Ascending aorta (tissue), 2 donors: ENCODE results near the gene INSL3. TPM values are rescaled to one million over a fixed set of nuclear protein-coding genes. Genes with fewer than 3 reads are reported as not detected.

ENCODE experiments used
- DNase-seq, 2 donors: peaks; one replicate each; pipeline ENCODE4 v3.0.0-alpha.2; 2019; ENCODE audit warnings: low spot score in 2 of 2
- H3K27ac ChIP-seq, 2 donors: fragments of 200-600 bp; sonication (generic); one replicate each; pipeline ENCODE4 v1.5.1; 2016 to 2017; ENCODE audit warnings: mild to moderate bottlenecking in 1 of 2
- H3K27me3 ChIP-seq: fragments of 200-600 bp; sonication (generic); one replicate; pipeline ENCODE4 v1.5.1; 2017
- H3K36me3 ChIP-seq, 2 donors: fragments of 200-600 bp; sonication (generic); one replicate each; pipeline ENCODE4 v1.5.1; 2016
- H3K4me1 ChIP-seq, 2 donors: fragments of 200-600 bp; sonication (generic); one replicate each; pipeline ENCODE4 v1.5.1; 2016 to 2017; ENCODE audit warnings: mild to moderate bottlenecking in 1 of 2
- H3K4me3 ChIP-seq, 2 donors: fragments of 200-600 bp; sonication (generic); one replicate each; pipeline ENCODE4 v1.5.1; 2016 to 2017; ENCODE audit warnings: mild to moderate bottlenecking in 1 of 2
- H3K9me3 ChIP-seq, 2 donors: fragments of 200-600 bp; sonication (generic); one replicate each; pipeline ENCODE4 v1.5.1; 2016
- intact Hi-C: fragments of 100-400 bp; cut with DNase I; formaldehyde crosslinking; loops from one replicate; pipeline ENCODE4 v1.15.1; 2023
- total RNA-seq: library from RNA; depleted of rRNA; stranded (reverse); fragments of >200 nt; gene quantifications from one replicate; pipeline ENCODE4 v1.1.0, GENCODE V29; 2016
- TF ChIP-seq, protein P1 (sequence below), 3 experiments: fragments of 200-600 bp in 2 of 3; fragments of 450-650 bp in 1 of 3; sonication (generic) in 2 of 3; IDR thresholded peaks; one replicate each; pipeline ENCODE4 v1.5.1; 2016 to 2019; ENCODE audit warnings: antibody characterized with exemption in 3 of 3, mild to moderate bottlenecking in 1 of 3, moderate library complexity in 1 of 3

INSL3 gene
- total RNA-seq, 1 donor from 2014 or later: not detected

DNA sequence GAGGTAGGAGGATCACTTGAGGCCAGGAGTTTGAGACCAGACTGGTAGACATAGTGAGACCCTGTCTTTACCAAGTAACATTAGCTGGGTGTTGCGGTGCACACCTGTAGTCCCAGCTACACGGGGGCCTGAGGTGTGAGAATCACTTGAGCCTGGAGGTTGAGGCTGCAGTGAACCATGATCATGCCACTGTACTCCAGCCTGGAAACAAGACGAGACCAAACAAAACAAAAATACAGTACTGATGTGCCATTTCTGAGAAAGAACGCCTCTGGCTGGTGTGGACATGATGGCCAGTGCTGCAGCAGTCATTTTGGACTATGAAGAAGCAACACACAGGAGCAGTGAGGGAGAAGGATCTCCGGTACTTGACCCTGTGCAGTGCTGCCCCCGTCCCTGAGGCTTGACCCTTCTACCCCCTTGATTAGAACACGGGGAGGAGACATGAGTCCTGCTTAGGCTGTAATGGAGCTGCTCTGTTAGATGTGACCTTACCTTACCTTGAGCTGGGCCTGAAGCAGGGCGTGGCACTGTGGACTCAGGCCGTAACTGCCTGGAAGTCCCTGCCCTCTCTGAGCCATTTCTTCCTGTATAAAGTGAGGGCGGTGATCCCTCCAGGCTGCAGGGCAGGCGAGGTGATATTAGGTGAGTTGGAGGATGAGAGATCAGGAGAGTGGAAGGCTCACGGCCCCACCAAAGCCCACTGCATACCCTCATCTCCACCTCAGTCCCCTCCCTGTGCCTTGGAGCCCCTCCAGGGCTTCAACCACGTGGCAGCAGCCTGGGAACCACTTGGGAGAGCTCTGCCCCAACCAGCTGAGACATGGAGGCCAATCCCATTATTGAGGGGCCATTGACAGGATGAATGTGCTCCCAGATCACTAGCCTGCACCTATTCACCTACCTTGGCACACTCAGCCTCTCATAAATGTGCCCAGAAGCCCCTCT lies 44.3 kb upstream of the INSL3 start:
- Histone ChIP-seq H3K4me1 (peaks cover 5 to 11% of the 10 kb centered on the region in 2 donors), H3K9me3 (no peaks in the 10 kb centered on the region), H3K27ac (no peak overlapping the region), H3K27me3 (peaks cover 6% of the 10 kb centered on the region), H3K36me3 (peaks cover 38 to 49% of the 10 kb centered on the region in 2 donors), H3K4me3 (no peak overlapping the region)
- DNase-seq: no peak
- intact Hi-C loops: loop anchor here (10.0 kb wide), 1 partner anchor 189 kb away; no protein-coding TSS in a partner anchor
- TF ChIP-seq, protein P1, sequence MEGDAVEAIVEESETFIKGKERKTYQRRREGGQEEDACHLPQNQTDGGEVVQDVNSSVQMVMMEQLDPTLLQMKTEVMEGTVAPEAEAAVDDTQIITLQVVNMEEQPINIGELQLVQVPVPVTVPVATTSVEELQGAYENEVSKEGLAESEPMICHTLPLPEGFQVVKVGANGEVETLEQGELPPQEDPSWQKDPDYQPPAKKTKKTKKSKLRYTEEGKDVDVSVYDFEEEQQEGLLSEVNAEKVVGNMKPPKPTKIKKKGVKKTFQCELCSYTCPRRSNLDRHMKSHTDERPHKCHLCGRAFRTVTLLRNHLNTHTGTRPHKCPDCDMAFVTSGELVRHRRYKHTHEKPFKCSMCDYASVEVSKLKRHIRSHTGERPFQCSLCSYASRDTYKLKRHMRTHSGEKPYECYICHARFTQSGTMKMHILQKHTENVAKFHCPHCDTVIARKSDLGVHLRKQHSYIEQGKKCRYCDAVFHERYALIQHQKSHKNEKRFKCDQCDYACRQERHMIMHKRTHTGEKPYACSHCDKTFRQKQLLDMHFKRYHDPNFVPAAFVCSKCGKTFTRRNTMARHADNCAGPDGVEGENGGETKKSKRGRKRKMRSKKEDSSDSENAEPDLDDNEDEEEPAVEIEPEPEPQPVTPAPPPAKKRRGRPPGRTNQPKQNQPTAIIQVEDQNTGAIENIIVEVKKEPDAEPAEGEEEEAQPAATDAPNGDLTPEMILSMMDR (IDR thresholded peaks at IDR 0.05): no peak

DNA sequence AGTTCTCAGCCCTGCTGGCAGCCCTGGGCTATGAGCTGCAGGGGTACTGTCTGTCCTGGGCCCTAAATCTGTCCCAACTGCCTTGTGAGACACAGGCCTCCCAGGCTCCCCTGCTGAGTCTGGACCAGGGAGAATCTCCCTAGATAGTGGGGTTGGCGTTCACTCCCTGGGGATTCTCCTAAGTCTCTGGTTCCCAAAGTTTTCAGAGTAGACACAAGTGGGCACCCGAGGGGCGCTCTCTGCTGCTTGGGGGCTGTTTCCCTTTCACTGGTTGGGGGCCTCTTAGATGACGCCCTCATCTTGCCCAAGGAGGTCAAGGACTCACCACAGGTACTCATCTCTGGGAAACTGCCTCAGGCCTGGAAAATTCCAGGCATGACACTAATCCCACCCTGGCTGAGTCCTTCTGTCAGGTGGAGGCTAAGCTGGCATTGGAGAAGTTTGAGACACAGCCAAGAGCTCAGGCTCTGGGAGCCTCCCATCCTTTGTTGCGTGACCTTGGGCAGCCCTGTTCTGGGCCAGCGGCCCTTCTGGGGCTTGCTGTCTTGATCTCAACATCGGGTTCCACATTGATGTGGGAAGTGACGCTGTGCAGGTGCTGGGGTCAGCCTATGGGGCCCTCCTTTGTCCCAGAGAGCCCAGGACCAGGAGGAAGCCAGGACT lies 42.3 kb upstream of the INSL3 start:
- intact Hi-C loops: loop anchor here (10.0 kb wide), 1 partner anchor 191 kb away; no protein-coding TSS in a partner anchor
- H3K36me3 ChIP-seq: peaks cover 38 to 49% of the 10 kb centered on the region in 2 donors
- H3K4me3 ChIP-seq: no peak overlapping the region
- H3K9me3 ChIP-seq: no peaks in the 10 kb centered on the region
- TF ChIP-seq, protein P1 (IDR thresholded peaks at IDR 0.05): no peak
- no peak for DNase-seq
- H3K27ac ChIP-seq: no peak overlapping the region
- H3K27me3 ChIP-seq: no peaks in the 10 kb centered on the region
- peaks cover 10 to 17% of the 10 kb centered on the region in 2 donors for H3K4me1 ChIP-seq

DNA sequence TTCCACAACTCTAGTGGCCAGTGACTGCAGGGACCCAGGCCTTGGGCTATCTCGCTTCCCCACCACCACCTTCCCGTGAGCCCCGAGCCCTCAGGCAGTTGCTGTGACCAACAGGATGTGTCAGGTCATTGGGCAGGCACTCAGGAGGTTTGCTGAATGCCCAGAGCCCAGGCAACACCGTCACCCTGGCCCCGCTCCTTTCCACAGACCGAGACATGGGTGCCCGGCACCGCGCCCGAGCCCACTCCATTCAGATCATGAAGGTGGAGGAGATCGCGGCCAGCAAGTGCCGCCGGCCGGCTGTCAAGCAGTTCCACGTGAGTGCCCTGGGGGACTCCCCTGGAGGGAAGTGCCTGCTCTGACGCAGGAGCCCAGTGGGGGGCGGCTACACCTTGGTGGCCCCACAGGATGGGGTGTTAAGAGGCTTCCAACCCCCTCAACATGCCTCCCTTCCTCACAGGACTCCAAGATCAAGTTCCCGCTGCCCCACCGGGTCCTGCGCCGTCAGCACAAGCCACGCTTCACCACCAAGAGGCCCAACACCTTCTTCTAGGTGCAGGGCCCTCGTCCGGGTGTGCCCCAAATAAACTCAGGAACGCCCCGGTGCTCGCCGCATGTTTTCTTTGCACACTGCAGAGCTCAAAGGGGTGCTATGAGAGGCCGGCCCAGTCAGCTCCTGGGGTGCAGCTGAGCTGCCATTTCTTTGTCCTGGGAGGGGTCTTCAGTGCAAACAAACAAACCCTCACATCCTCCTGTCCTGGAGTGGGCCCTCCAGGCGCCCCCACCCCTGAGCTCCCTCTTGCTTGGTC lies 41.6 kb upstream of the INSL3 start:
- Histone ChIP-seq H3K4me1 (peaks cover 10 to 17% of the 10 kb centered on the region in 2 donors), H3K4me3 (no peak overlapping the region), H3K36me3 (peaks cover 38 to 49% of the 10 kb centered on the region in 2 donors), H3K27ac (no peak overlapping the region), H3K27me3 (no peaks in the 10 kb centered on the region), H3K9me3 (no peaks in the 10 kb centered on the region)
- no peak for DNase-seq
- intact Hi-C loops: loop anchor here (10.0 kb wide), 1 partner anchor 192 kb away; no protein-coding TSS in a partner anchor
- TF ChIP-seq, protein P1 (IDR thresholded peaks at IDR 0.05): no peak

DNA sequence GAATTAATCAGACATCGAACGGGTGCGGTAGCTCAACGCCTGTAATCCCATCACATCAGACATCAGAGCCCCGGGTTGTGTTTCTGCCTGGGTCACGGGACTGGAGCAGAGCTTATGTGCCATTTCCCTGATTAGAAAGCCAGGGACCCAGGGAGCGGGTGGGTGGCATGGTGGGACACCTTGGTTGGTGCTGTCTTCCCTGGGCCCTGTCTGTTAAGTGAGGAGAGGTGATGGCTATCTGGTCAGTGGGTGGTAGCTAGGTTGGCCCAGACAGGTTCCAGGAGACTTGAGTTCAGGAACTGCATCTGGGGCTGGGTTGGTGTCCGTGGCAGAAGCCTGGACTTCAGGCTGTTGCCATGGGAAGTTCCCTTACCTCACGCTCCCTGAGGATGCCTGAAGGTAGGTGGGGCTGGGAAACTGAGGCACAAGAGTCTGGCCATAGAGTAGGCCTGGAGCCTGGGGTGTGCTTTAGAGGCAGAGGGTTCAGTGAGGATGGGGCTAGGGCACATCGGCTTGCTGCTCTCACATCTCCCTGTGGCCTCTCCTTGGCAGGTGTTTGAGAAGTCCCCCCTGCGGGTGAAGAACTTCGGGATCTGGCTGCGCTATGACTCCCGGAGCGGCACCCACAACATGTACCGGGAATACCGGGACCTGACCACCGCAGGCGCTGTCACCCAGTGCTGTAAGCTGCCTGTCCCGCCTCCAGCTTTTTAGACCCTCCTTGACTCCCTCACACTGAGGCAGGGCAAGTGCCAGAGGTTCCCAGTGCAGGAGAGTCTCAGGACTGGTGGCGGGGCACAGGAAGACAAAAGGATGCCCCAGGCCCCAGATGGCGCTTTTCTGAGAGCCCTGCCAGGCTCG lies 40.5 kb upstream of the INSL3 start:
- DNase-seq: no peak
- H3K9me3 ChIP-seq: no peaks in the 10 kb centered on the region
- peaks cover 10 to 17% of the 10 kb centered on the region in 2 donors for H3K4me1 ChIP-seq
- no peak overlapping the region for H3K27ac ChIP-seq
- peaks cover 38 to 49% of the 10 kb centered on the region in 2 donors for H3K36me3 ChIP-seq
- H3K4me3 ChIP-seq: peak overlapping the region in 1 of 2 donors; percentile 94
- TF ChIP-seq, protein P1 (IDR thresholded peaks at IDR 0.05): no peak
- H3K27me3 ChIP-seq: no peaks in the 10 kb centered on the region
- intact Hi-C loops: loop anchor here (10.0 kb wide), 1 partner anchor 193 kb away; no protein-coding TSS in a partner anchor
